Panc1 (cell line): ENCODE results near the gene C13orf46. TPM values are rescaled to one million over a fixed set of nuclear protein-coding genes. Genes with fewer than 3 reads are reported as not detected.
"Not testable (repeated sequence)": the region's sequence is repeated elsewhere in the genome, so short reads cannot be mapped to it uniquely, and the experiment has no call there.

Experiments used
- ATAC-seq: fragments of 200-7000 bp; cut with Tn5 transposase; 2 replicates; pipeline ENCODE4 v1.9.1; 2020; ENCODE audit warnings: mild to moderate bottlenecking, moderate library complexity
- BruUV-seq: library from RNA; stranded (reverse); fragments of 400-500 nt; replicated peaks from 2 replicates; lab custom pipeline; 2021; lab: Mats Ljungman, UMichigan
- CTCF ChIA-PET: fragments of 300-600 bp; sonication (Branson Sonifier 250); formaldehyde crosslinking; loops from one replicate; lab custom pipeline; 2022; ENCODE audit warnings: antibody characterized with exemption; lab: Charles Lee
- POLR2A ChIA-PET: fragments of 300-600 bp; sonication (Branson Sonifier 250); formaldehyde crosslinking; loops from one replicate; lab custom pipeline; 2022; ENCODE audit warnings: antibody characterized with exemption; lab: Charles Lee
- DNase-seq: peaks from one replicate; pipeline ENCODE4 v3.0.0-alpha.2; 2010; ENCODE audit warnings: low read depth, low spot score
- H3K27ac ChIP-seq: 2 replicates; pipeline ENCODE4 v1.5.1; 2011; ENCODE audit warnings: mild to moderate bottlenecking, low read length, inconsistent platforms
- H3K27me3 ChIP-seq: fragments of 200-500 bp; sonication (Bioruptor generic); 2 replicates; pipeline ENCODE4 v1.6.0; 2014; ENCODE audit warnings: low read length, inconsistent platforms; ENCODE audit not compliant: control insufficient read depth, insufficient read depth
- H3K36me3 ChIP-seq: fragments of 200-500 bp; sonication (Bioruptor generic); 2 replicates; pipeline ENCODE4 v1.5.1; 2014; ENCODE audit warnings: inconsistent platforms, mild to moderate bottlenecking, low read length, moderate library complexity; ENCODE audit not compliant: control insufficient read depth, insufficient read depth
- H3K4me1 ChIP-seq: 2 replicates; pipeline ENCODE4 v1.5.1; 2011; ENCODE audit warnings: inconsistent platforms, mild to moderate bottlenecking, low read length, moderate library complexity; ENCODE audit not compliant: control insufficient read depth, insufficient read depth
- H3K4me3 ChIP-seq, 2 experiments: 2 replicates each; pipeline ENCODE4 v1.5.1; 2011 to 2012; ENCODE audit warnings: low read depth in 2 of 2, low read length in 2 of 2, mild to moderate bottlenecking in 2 of 2, inconsistent platforms in 1 of 2, moderate library complexity in 1 of 2
- H3K9me3 ChIP-seq: fragments of 200-500 bp; sonication (Bioruptor generic); 2 replicates; pipeline ENCODE4 v1.5.1; 2014; ENCODE audit warnings: low read depth, mild to moderate bottlenecking, inconsistent platforms, low read length, moderate library complexity; ENCODE audit not compliant: control insufficient read depth, insufficient read depth
- POLR2AphosphoS5 ChIP-seq: IDR thresholded peaks from 2 replicates; pipeline ENCODE4 v1.6.1; 2012; ENCODE audit warnings: mild to moderate bottlenecking, low read depth, low read length, moderate library complexity
- SIN3A ChIP-seq: IDR thresholded peaks from 2 replicates; pipeline ENCODE4 v1.6.1; 2012; ENCODE audit warnings: low read depth, mild to moderate bottlenecking, low read length, moderate library complexity, borderline replicate concordance; ENCODE audit not compliant: insufficient read depth
- TCF7L2 ChIP-seq: IDR thresholded peaks from 2 replicates; pipeline ENCODE4 v1.6.1; 2011; ENCODE audit warnings: mild to moderate bottlenecking, low read depth, low read length, inconsistent platforms
- in situ Hi-C: cut with HindIII; loops from 2 replicates; pipeline ENCODE4 v1.10.0; 2016; ENCODE audit warnings: low sequenced_read_pairs, low pct_unique_long_range_greater_than_20kb
- intact Hi-C: fragments of 100-400 bp; cut with micrococcal nuclease; formaldehyde crosslinking; loops from one replicate; pipeline ENCODE4 v1.10.0; 2022; ENCODE audit not compliant: unreplicated experiment
- total RNA-seq: library from RNA; stranded (reverse); gene quantifications from one replicate; pipeline ENCODE4 v1.2.1, GENCODE V29; 2021; ENCODE audit not compliant: unreplicated experiment
- TF ChIP-seq, protein P1 (sequence below): fragments of 450-650 bp; IDR thresholded peaks from 2 replicates; pipeline ENCODE4 v1.5.1; 2017; ENCODE audit warnings: mild to moderate bottlenecking
- TF ChIP-seq, protein P2 (sequence below), 2 experiments: IDR thresholded peaks; 2 replicates each; pipeline ENCODE4 v1.6.1; 2011 to 2012; ENCODE audit warnings: low read depth in 2 of 2, control low read depth in 1 of 2, low read length in 1 of 2, mild to moderate bottlenecking in 1 of 2, moderate library complexity in 1 of 2; ENCODE audit not compliant: insufficient read depth in 1 of 2

Gene C13orf46
- total RNA-seq, 1 experiment from 2014 or later, result 2.6 TPM

DNA sequence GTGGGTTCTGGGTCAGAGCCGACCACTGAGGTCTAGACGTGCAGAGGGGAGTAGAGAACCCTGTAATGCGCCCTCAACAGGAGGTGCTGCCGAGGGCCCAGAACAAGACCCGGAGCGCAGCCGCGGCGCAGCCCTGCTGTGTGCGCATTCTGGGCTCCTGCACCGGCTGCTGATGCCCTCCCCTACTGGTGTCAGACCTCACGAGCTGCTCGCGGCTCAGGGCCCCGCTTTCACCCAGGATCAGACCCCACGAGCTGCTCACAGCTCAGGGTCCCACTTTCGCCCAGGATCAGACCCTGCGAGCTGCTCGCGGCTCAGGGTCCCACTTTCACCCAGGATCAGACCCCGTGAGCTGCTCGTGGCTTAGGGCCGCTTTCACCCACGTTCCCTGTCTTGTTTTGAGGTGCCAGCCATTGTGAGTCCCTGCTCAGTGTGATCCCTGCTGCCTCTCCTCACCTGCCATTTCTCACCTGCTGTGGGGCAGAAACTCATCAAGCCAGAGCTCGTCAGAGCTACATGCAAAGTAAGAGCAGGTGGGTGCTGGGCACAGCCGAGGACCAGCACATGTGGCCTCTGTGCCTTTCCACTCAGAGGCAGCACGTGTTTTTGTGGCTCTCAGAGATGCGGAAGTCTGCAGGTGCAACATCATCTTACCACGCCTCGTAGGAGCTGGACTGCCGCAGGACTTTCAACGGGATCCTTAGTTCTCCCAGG lies 47.0 kb upstream of the C13orf46 start:
- H3K4me3 ChIP-seq, result no peak overlapping the region
- ChIA-PET CTCF (no interaction called here), POLR2A (no interaction called here)
- intact Hi-C loops (no loop called here), in situ Hi-C loops (no loop called here)
- no peaks in the 10 kb centered on the region for H3K9me3 ChIP-seq
- no peaks in the 10 kb centered on the region for H3K36me3 ChIP-seq
- ATAC-seq (no peak), DNase-seq (no peak)
- no peak for TF ChIP-seq POLR2AphosphoS5
- TF ChIP-seq, protein P1, sequence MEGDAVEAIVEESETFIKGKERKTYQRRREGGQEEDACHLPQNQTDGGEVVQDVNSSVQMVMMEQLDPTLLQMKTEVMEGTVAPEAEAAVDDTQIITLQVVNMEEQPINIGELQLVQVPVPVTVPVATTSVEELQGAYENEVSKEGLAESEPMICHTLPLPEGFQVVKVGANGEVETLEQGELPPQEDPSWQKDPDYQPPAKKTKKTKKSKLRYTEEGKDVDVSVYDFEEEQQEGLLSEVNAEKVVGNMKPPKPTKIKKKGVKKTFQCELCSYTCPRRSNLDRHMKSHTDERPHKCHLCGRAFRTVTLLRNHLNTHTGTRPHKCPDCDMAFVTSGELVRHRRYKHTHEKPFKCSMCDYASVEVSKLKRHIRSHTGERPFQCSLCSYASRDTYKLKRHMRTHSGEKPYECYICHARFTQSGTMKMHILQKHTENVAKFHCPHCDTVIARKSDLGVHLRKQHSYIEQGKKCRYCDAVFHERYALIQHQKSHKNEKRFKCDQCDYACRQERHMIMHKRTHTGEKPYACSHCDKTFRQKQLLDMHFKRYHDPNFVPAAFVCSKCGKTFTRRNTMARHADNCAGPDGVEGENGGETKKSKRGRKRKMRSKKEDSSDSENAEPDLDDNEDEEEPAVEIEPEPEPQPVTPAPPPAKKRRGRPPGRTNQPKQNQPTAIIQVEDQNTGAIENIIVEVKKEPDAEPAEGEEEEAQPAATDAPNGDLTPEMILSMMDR, result no peak
- no peak for TF ChIP-seq SIN3A
- TF ChIP-seq TCF7L2, result no peak
- TF ChIP-seq, protein P2, sequence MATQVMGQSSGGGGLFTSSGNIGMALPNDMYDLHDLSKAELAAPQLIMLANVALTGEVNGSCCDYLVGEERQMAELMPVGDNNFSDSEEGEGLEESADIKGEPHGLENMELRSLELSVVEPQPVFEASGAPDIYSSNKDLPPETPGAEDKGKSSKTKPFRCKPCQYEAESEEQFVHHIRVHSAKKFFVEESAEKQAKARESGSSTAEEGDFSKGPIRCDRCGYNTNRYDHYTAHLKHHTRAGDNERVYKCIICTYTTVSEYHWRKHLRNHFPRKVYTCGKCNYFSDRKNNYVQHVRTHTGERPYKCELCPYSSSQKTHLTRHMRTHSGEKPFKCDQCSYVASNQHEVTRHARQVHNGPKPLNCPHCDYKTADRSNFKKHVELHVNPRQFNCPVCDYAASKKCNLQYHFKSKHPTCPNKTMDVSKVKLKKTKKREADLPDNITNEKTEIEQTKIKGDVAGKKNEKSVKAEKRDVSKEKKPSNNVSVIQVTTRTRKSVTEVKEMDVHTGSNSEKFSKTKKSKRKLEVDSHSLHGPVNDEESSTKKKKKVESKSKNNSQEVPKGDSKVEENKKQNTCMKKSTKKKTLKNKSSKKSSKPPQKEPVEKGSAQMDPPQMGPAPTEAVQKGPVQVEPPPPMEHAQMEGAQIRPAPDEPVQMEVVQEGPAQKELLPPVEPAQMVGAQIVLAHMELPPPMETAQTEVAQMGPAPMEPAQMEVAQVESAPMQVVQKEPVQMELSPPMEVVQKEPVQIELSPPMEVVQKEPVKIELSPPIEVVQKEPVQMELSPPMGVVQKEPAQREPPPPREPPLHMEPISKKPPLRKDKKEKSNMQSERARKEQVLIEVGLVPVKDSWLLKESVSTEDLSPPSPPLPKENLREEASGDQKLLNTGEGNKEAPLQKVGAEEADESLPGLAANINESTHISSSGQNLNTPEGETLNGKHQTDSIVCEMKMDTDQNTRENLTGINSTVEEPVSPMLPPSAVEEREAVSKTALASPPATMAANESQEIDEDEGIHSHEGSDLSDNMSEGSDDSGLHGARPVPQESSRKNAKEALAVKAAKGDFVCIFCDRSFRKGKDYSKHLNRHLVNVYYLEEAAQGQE (IDR thresholded peaks at IDR 0.05; ENCODE audit: insufficient read depth in 1 of 2, low read depth in 2 of 2, low read length in 1 of 2), result no peak
- no peak overlapping the region for H3K27ac ChIP-seq
- H3K27me3 ChIP-seq, result no peaks in the 10 kb centered on the region
- no TSS peak for BruUV-seq
- no peaks in the 10 kb centered on the region for H3K4me1 ChIP-seq

DNA sequence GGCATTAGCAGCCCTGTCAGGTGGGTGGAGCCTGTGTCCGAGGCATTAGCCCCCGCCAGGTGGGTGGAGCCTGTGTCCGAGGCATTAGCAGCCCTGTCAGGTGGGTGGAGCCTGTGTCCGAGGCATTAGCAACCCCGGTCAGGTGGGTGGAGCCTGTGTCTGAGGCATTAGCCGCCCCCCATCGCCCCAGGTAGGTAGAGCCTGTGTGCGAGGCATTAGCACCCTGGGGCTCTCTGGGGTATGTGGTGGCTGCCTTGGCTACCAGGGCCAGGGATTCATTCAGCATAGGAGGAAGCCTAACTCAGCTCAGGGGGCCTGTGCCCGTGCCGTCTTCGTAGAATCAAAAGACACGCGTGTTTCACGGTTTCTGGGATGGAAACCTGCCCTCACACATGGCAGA lies 46.3 kb upstream of the C13orf46 start:
- intact Hi-C loops, BruUV-seq, CTCF ChIA-PET, in situ Hi-C loops, DNase-seq, ATAC-seq, H3K9me3 ChIP-seq, H3K4me3 ChIP-seq, H3K27ac ChIP-seq, H3K27me3 ChIP-seq, POLR2A ChIA-PET, H3K36me3 ChIP-seq, H3K4me1 ChIP-seq: not testable (repeated sequence)

DNA sequence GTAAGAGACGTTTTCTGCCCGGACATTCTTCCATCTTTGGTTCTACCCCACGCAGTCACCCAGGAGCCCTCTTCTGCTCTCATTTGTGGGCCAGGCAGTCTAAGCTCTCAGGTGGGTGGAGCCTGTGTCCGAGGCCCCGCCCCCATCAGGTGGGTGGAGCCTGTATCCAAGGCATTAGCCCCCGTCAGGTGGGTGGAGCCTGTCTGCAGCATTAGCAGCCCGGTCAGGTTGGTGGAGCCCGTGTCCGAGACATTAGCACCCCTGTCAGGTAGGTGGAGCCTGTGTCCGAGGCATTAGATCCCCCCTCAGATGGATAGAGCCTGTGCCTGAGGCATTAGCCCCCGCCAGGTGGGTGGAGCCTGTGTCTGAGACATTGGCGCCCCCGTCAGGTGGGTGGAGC lies 45.5 kb upstream of the C13orf46 start:
- no peaks in the 10 kb centered on the region for H3K27me3 ChIP-seq
- ChIA-PET CTCF (no interaction called here), POLR2A (no interaction called here)
- H3K27ac ChIP-seq, result no peak overlapping the region
- no peaks in the 10 kb centered on the region for H3K36me3 ChIP-seq
- no peaks in the 10 kb centered on the region for H3K4me1 ChIP-seq
- TF ChIP-seq, protein P2 (IDR thresholded peaks at IDR 0.05; ENCODE audit: insufficient read depth in 1 of 2, low read depth in 2 of 2, low read length in 1 of 2), result no peak
- TF ChIP-seq TCF7L2, result no peak
- TF ChIP-seq, protein P1, result no peak
- no peak for TF ChIP-seq SIN3A
- no peak for TF ChIP-seq POLR2AphosphoS5
- peak; percentile 61; the same call in 1 of the 2 replicates for ATAC-seq
- H3K4me3 ChIP-seq, result no peak overlapping the region
- in situ Hi-C loops, result no loop called here
- DNase-seq, result no peak
- BruUV-seq, result no TSS peak
- intact Hi-C loops, result no loop called here
- H3K9me3 ChIP-seq, result no peaks in the 10 kb centered on the region
